Transverse colon (tissue), 4 donors: Measurements from ENCODE around the gene DNAH12. TPM values are rescaled to one million over a fixed set of nuclear protein-coding genes. Genes with fewer than 3 reads are reported as not detected.

Experiments used
- DNase-seq: peaks from one replicate; pipeline ENCODE4 v3.0.0-alpha.2; 2019
- H3K27ac ChIP-seq, 4 donors: fragments of 200-600 bp; sonication (generic); 2 replicates each; pipeline ENCODE4 v1.5.1; 2016 to 2018; ENCODE audit warnings: inconsistent platforms in 4 of 4
- H3K27me3 ChIP-seq: fragments of 200-600 bp; sonication (generic); 2 replicates; pipeline ENCODE4 v1.5.1; 2017; ENCODE audit warnings: inconsistent platforms
- H3K36me3 ChIP-seq, 4 donors: fragments of 200-600 bp; sonication (generic); 2 replicates each; pipeline ENCODE4 v1.5.1; 2017 to 2019; ENCODE audit warnings: inconsistent platforms in 4 of 4
- H3K4me1 ChIP-seq, 4 donors: fragments of 200-600 bp; sonication (generic); 2 replicates each; pipeline ENCODE4 v1.5.1; 2017 to 2020; ENCODE audit warnings: inconsistent platforms in 4 of 4
- H3K4me3 ChIP-seq, 4 donors: fragments of 200-600 bp; sonication (generic); 1 replicate in 1 of 4; 2 replicates in 3 of 4; pipeline versions ENCODE4 v1.5.1 to v1.6.1; 2017 to 2019; ENCODE audit warnings: inconsistent platforms in 4 of 4
- H3K9me3 ChIP-seq, 2 donors: fragments of 200-600 bp; sonication (generic); 2 replicates each; pipeline ENCODE4 v1.5.1; 2017 to 2019; ENCODE audit warnings: inconsistent platforms in 2 of 2
- EP300 ChIP-seq: sonication (generic); formaldehyde crosslinking; IDR thresholded peaks from one replicate; pipeline ENCODE4 v1.6.1; 2017; ENCODE audit warnings: antibody characterized with exemption, low read depth
- POLR2A ChIP-seq: fragments of 450-650 bp; IDR thresholded peaks from one replicate; pipeline ENCODE4 v1.6.1; 2016; ENCODE audit warnings: antibody characterized with exemption, mild to moderate bottlenecking, moderate library complexity
- POLR2AphosphoS5 ChIP-seq, 3 donors: sonication (generic); formaldehyde crosslinking; IDR thresholded peaks; one replicate each; pipeline ENCODE4 v1.6.1; 2016; ENCODE audit warnings: antibody characterized with exemption in 3 of 3
- WGBS, 2 donors: methylation state at CpG; one replicate each; pipeline ENCODE4 v1.1.5; 2018; ENCODE audit warnings: low coverage in 1 of 2; 5-methylcytosine and 5-hydroxymethylcytosine counted together
- in situ Hi-C, 4 donors: fragments of 200-750 bp; cut with MboI; loops; one replicate each; pipeline versions ENCODE4 v1.15.0 to v1.15.1; 2017; ENCODE audit warnings: low sequenced_read_pairs in 3 of 4, low pct_ligation_motif_present in 1 of 4, low pct_unique_long_range_greater_than_20kb in 1 of 4
- intact Hi-C: fragments of 100-400 bp; cut with DNase I; formaldehyde crosslinking; loops from one replicate; pipeline ENCODE4 v1.15.1; 2023; ENCODE audit warnings: low total_unique reads
- total RNA-seq, 4 donors: library from RNA; depleted of rRNA; stranded (reverse); fragments of >200 nt; gene quantifications; one replicate each; pipeline ENCODE4 v1.1.0, GENCODE V29; 2016
- TF ChIP-seq, protein P1 (sequence below), 5 experiments: fragments of 200-600 bp in 3 of 5; fragments of 450-650 bp in 2 of 5; sonication (generic) in 3 of 5; IDR thresholded peaks; 1 replicate in 2 of 5; 2 replicates in 3 of 5; pipeline ENCODE4 v1.5.1; 2016 to 2017; ENCODE audit warnings: antibody characterized with exemption in 5 of 5, inconsistent platforms in 3 of 5, mild to moderate bottlenecking in 2 of 5, moderate library complexity in 1 of 5

Gene DNAH12
- total RNA-seq, 4 donors from 2014 or later: not detected

DNA sequence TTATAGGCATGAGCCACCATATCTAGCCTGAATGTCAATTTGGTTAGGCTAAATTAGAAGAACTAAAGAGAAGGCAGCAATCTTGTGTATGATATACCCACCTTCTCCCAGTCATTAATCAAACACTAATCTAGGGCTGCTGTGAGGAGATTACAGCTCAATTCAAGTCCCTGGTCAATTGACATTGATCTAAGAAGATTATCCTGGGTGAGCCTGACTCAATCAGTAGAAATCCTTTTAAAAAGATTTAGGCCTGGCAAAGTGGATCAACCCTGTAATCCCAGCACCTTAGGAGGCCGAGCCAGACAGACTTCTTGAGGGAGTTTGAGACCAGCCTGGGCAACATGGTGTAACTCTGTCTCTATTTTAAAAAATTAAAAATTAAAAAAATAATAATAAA is 2.5 kb upstream of the DNAH12 start:
- no peak for DNase-seq
- 86 to 88% methylated on average over 1 of the region's 1 CpG for WGBS, 2 donors
- in situ Hi-C loops (no loop called here), intact Hi-C loops (no loop called here)
- TF ChIP-seq EP300 (no peak), POLR2AphosphoS5 (IDR thresholded peaks at IDR 0.05) (no peak), POLR2A (no peak)
- TF ChIP-seq, protein P1, sequence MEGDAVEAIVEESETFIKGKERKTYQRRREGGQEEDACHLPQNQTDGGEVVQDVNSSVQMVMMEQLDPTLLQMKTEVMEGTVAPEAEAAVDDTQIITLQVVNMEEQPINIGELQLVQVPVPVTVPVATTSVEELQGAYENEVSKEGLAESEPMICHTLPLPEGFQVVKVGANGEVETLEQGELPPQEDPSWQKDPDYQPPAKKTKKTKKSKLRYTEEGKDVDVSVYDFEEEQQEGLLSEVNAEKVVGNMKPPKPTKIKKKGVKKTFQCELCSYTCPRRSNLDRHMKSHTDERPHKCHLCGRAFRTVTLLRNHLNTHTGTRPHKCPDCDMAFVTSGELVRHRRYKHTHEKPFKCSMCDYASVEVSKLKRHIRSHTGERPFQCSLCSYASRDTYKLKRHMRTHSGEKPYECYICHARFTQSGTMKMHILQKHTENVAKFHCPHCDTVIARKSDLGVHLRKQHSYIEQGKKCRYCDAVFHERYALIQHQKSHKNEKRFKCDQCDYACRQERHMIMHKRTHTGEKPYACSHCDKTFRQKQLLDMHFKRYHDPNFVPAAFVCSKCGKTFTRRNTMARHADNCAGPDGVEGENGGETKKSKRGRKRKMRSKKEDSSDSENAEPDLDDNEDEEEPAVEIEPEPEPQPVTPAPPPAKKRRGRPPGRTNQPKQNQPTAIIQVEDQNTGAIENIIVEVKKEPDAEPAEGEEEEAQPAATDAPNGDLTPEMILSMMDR (IDR thresholded peaks at IDR 0.05): no peak
- no peak overlapping the region for H3K27ac ChIP-seq
- H3K36me3 ChIP-seq: no peaks in the 10 kb centered on the region
- no peak overlapping the region for H3K4me3 ChIP-seq
- H3K27me3 ChIP-seq: peaks cover 8% of the 10 kb centered on the region
- no peaks in the 10 kb centered on the region for H3K9me3 ChIP-seq
- H3K4me1 ChIP-seq: peaks cover 0 to 13% (median 7%) of the 10 kb centered on the region in 4 donors

- WGBS, 2 donors: 86% methylated on average over 7 of the region's 7 CpGs; no CpG with 5 or more reads in 1 of the 2 donors
- in situ Hi-C loops (no loop called here), intact Hi-C loops (no loop called here)
- Histone ChIP-seq H3K27ac (no peak overlapping the region), H3K4me3 (no peak overlapping the region), H3K36me3 (no peaks in the 10 kb centered on the region), H3K27me3 (peaks cover 8% of the 10 kb centered on the region), H3K4me1 (peaks cover 0 to 13% (median 7%) of the 10 kb centered on the region in 4 donors), H3K9me3 (no peaks in the 10 kb centered on the region)
- no peak for DNase-seq
- TF ChIP-seq, protein P1 (IDR thresholded peaks at IDR 0.05): no peak
- no peak for TF ChIP-seq POLR2A
- no peak for TF ChIP-seq POLR2AphosphoS5 (IDR thresholded peaks at IDR 0.05)
- TF ChIP-seq EP300: no peak
Measured at GRCh38 chr3:57545636-57546268, 1.6 kb upstream of the DNAH12 start.

DNA sequence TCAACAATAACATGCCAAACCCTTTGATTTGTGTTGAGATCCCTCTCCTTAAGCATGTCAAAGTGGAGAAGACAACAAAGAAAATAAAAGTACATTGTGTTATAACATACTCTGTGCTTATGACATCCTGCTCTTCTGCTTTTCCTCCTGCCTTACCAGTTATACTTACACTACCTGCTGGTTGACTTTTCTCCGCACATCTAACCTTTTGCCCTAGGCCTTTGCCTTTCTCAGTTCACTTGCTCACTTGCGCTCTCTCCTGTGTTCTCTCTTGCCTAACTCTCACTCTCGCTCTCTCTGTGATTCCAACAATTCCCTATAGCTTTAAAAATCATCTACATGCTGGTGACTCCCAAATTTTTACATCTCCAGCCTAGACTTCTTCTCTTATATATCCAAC is 5.7 kb downstream of the DNAH12 start:
- TF ChIP-seq EP300: no peak
- TF ChIP-seq POLR2A: no peak
- TF ChIP-seq, protein P1 (IDR thresholded peaks at IDR 0.05): no peak
- TF ChIP-seq POLR2AphosphoS5 (IDR thresholded peaks at IDR 0.05): no peak
- in situ Hi-C loops: no loop called here

GRCh38 chr3:57530071-57530608 is 14.0 kb downstream of the DNAH12 start:
- in situ Hi-C loops: no loop called here
- Histone ChIP-seq H3K4me3 (no peak overlapping the region), H3K4me1 (no peaks in the 10 kb centered on the region), H3K9me3 (no peaks in the 10 kb centered on the region), H3K36me3 (no peaks in the 10 kb centered on the region), H3K27me3 (no peaks in the 10 kb centered on the region), H3K27ac (no peak overlapping the region)
- no peak for DNase-seq
- intact Hi-C loops: no loop called here
- TF ChIP-seq POLR2AphosphoS5 (IDR thresholded peaks at IDR 0.05): no peak

More for the DNA sequence above, 5.7 kb downstream of the DNAH12 start:
- Histone ChIP-seq H3K9me3 (no peaks in the 10 kb centered on the region), H3K27ac (no peak overlapping the region), H3K36me3 (no peaks in the 10 kb centered on the region), H3K4me1 (no peaks in the 10 kb centered on the region), H3K4me3 (no peak overlapping the region), H3K27me3 (peaks cover 2% of the 10 kb centered on the region)
- 90 to 95% methylated on average over 3 of the region's 3 CpGs for WGBS, 2 donors
- DNase-seq: no peak
- intact Hi-C loops: no loop called here
